Measurements from ENCODE around the gene SPEM2. TPM values are rescaled to one million over a fixed set of nuclear protein-coding genes. Genes with fewer than 3 reads are reported as not detected.

SPEM2 gene
- total RNA-seq, 1 donor from 2014 or later = not detected

GRCh38 chr17:7391307-7391706 lies 34.1 kb upstream of the SPEM2 start:
- TF ChIP-seq CTCF (conservative IDR thresholded peaks at IDR 0.05) = no peak

GRCh38 chr17:7392696-7393612 lies 32.5 kb upstream of the SPEM2 start:
- no peak for DNase-seq (ENCODE audit: low read depth, low spot score)
- peaks cover 10% of the 10 kb centered on the region for H3K4me1 Mint-ChIP-seq
- no peaks in the 10 kb centered on the region for H3K27me3 Mint-ChIP-seq (ENCODE audit: low read depth)
- no peaks in the 10 kb centered on the region for H3K9me3 Mint-ChIP-seq
- no peak overlapping the region for H3K27ac Mint-ChIP-seq (ENCODE audit: unreplicated experiment)
- peak overlapping the region; percentile 84 for H3K4me3 Mint-ChIP-seq
- no peak for TF ChIP-seq CTCF (conservative IDR thresholded peaks at IDR 0.05)
- H3K36me3 Mint-ChIP-seq (ENCODE audit: low read depth) = no peaks in the 10 kb centered on the region

More at GRCh38 chr17:7391307-7391706, 34.1 kb upstream of the SPEM2 start:
- H3K27ac Mint-ChIP-seq (ENCODE audit: unreplicated experiment) = no peak overlapping the region
- peaks cover 10% of the 10 kb centered on the region for H3K4me1 Mint-ChIP-seq
- H3K9me3 Mint-ChIP-seq = no peaks in the 10 kb centered on the region
- peak overlapping the region; percentile 84 for H3K4me3 Mint-ChIP-seq
- no peaks in the 10 kb centered on the region for H3K27me3 Mint-ChIP-seq (ENCODE audit: low read depth)
- H3K36me3 Mint-ChIP-seq (ENCODE audit: low read depth) = no peaks in the 10 kb centered on the region
- DNase-seq (ENCODE audit: low read depth, low spot score) = no peak

GRCh38 chr17:7393613-7394451 lies 31.6 kb upstream of the SPEM2 start:
- H3K27ac Mint-ChIP-seq (ENCODE audit: unreplicated experiment) = peak overlapping the region; percentile 50
- H3K27me3 Mint-ChIP-seq (ENCODE audit: low read depth) = no peaks in the 10 kb centered on the region
- peaks cover 15% of the 10 kb centered on the region for H3K4me1 Mint-ChIP-seq
- H3K9me3 Mint-ChIP-seq = no peaks in the 10 kb centered on the region
- H3K36me3 Mint-ChIP-seq (ENCODE audit: low read depth) = no peaks in the 10 kb centered on the region
- no peak for TF ChIP-seq CTCF (conservative IDR thresholded peaks at IDR 0.05)
- H3K4me3 Mint-ChIP-seq = peak overlapping the region; percentile 88
- no peak for DNase-seq (ENCODE audit: low read depth, low spot score)

GRCh38 chr17:7394452-7395191 lies 30.8 kb upstream of the SPEM2 start, which contains the start of gene PLSCR3:
Gene PLSCR3 (minus strand): TSS chr17:7394525. CDS start chr17:7394110, 415 bp downstream.
- H3K27ac Mint-ChIP-seq (ENCODE audit: unreplicated experiment) = peak within 1 kb of the TSS; percentile 92
- peaks cover 17% of the 10 kb centered on the region for H3K4me1 Mint-ChIP-seq
- H3K9me3 Mint-ChIP-seq = no peaks in the 10 kb centered on the region
- H3K36me3 Mint-ChIP-seq (ENCODE audit: low read depth) = no peaks in the 10 kb centered on the region
- peak; percentile 64 for TF ChIP-seq CTCF (conservative IDR thresholded peaks at IDR 0.05)
- H3K27me3 Mint-ChIP-seq (ENCODE audit: low read depth) = no peaks in the 10 kb centered on the region
- peak within 1 kb of the TSS; percentile 88 for H3K4me3 Mint-ChIP-seq
- DNase-seq (ENCODE audit: low read depth, low spot score) = peak; percentile 81

- Mint-ChIP-seq H3K27ac (ENCODE audit: unreplicated experiment) (no peak overlapping the region), H3K4me1 (peaks cover 20% of the 10 kb centered on the region), H3K9me3 (no peaks in the 10 kb centered on the region), H3K4me3 (peak overlapping the region; percentile 41), H3K36me3 (ENCODE audit: low read depth) (no peaks in the 10 kb centered on the region), H3K27me3 (ENCODE audit: low read depth) (no peaks in the 10 kb centered on the region)
- no peak for DNase-seq (ENCODE audit: low read depth, low spot score)
- no peak for TF ChIP-seq CTCF (conservative IDR thresholded peaks at IDR 0.05)
These were observed 29.3 kb upstream of the SPEM2 start for GRCh38 chr17:7396147-7396546.
